HG03378 (cell line): ENCODE measurements around the gene CHD2.
"Not testable (repeated sequence)": the region's sequence is repeated elsewhere in the genome, so short reads cannot be mapped to it uniquely, and the experiment has no call there.

Experiments used
- ATAC-seq: cut with Tn5 transposase; IDR thresholded peaks from one replicate; pipeline ENCODE4 v1.9.1; 2021; ENCODE audit warnings: mild to moderate bottlenecking, moderate library complexity; ENCODE audit not compliant: unreplicated experiment

The CHD2 gene

DNA sequence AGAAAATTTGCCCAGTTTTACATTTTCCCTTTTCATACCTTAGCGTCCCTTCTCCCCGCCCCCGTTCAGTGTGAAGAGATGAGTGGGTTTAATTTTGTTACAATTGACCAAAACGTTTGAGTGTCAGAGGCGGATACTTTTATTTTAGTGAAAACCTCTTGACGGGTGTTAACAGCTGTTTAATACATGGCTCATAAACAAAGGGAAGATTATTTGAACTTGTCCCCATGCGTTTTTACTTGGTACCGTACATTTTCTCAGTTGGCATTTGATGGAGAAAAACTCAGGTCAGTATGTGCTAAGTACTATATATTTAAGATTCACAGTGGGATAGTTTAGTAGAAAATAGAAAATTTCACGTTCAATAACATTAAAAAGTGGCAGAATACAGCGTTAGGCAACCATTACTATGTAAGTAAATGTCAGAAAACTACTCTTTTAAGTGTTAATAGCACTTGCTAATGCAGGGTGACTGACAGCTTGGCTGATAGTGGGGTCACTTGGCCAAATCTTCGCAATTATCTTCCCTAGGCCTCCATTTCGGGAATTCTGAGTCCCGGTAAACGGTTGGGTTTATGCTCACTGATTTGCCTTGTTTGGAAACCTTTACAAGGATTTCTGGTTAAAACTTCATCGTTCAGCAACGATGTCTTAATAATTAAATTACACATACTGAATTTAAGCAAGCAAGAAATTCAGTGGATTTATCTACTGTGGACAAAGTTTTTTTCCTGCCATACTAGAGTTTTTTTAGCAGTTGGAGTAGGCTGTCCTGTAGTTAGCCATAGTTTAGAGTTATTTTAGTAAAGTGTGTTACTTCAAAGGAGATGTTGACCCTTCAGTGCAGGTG is 4.8 kb downstream of the CHD2 start:
- ATAC-seq: no peak

DNA sequence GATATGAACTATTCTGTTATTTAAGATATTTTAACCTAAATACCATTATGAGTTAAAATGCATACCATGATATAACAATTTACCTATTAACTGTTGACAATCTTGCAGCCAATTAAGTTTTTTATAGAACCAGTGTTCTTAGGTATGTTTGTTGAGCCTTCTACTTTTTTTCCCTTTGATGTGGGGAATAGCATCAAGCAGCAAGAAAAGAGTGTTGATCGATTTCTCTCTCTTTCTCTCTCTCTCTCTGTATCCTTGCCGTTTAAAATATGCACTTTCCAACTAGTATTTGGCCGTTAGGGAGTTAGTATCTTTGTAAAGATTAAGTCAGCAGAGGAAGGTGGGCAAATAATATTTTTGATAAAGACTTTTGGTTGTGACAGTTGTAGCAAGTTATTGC is 5.9 kb downstream of the CHD2 start:
- no peak for ATAC-seq

DNA sequence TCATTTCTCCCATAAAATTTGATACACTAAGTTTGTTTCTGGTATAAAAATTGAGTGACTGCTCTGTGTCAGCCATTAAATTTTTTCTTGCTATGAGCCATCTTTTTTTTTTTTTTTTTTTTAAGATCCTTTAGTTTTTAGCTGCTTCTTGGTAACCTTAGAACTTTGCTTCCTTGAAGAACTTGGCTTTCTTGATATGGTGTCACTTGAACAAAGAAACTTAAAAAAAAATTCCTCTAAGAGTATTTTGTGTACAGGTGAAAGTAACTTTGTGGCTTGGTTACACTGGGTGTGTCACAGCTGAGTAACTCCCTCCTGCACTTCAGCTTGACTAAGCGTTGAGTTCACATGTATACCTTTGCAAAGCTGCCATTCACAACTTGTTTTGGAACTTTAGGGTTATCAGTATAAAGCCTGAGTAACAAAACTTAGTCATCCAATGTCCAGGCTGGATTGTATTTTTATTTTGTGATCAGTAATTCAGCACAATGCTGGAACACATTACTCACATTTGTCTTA is 6.5 kb downstream of the CHD2 start:
- ATAC-seq: peak; percentile 49

DNA sequence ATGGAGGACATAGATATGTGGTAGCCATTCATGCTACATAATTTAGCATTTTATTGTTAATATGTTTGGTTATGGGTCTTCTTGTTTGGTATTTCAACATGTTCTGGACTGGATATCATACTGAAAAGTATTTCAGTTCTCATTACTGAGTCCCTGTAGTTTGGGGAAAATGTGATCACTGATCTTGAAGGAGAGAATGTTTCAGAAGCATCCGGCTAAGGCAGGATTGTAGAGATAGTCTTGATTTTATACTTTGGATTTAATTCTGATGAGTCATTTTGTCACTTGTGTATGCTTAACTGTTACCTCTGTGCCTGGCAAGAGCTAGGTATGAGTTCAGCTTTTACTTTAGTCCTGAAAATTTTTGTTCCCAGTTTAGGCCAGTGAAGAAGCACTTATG is 7.1 kb downstream of the CHD2 start:
- no peak for ATAC-seq

DNA sequence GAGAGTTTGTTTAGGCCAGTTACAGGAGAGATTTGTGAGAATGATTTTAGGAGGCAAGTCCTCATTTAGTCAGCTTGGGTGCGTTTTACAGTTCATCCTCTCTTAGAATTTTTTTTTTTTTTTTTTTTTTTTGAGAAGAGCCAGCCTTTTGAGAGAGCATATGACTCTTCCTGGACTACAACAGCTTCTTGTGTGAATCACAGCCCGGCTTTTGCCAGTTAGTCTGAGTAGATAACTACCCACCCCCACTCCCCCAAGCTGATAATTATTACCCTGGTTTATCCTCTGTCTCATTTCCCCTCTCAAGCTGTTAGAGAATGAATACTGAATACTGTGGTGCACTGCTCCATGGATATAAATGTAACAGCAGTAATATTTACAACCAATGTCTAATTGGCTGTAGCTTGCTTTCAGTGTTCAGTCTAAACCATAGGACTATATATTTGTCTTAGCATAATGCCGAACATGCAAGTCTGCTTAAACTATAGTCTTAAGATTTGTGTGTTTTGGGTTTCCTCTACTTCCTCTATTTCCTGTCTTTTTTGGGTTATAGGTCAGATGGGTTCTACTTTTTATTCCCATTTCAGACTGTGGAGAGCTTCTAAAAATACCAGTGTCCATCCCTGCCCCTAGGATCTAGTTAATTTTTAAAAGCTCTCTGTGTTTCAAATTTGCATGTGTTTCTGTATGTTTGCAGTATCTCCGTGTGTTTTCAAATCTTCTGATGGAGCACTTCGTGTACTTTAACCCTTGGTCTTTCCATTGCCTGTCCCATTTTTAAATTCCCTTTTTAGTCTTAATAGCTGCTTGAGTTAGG is 8.0 kb downstream of the CHD2 start:
- no peak for ATAC-seq

DNA sequence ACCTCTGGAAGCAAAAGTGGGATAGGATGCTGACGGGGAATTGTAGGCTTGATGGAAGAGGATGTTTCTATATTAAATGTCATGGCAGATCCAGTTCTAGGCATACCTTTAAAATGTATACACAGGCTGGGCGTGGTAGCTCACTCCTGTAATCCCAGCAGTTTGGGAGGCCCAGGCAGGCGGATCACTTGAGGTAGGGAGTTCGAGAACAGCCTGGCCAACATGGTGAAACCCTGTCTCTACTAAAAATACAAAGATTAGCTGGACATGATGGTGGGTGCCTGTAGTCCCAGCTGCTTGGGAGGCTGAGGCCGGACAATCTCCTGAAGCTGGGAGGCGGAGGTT is 8.6 kb downstream of the CHD2 start:
- ATAC-seq: no peak

DNA sequence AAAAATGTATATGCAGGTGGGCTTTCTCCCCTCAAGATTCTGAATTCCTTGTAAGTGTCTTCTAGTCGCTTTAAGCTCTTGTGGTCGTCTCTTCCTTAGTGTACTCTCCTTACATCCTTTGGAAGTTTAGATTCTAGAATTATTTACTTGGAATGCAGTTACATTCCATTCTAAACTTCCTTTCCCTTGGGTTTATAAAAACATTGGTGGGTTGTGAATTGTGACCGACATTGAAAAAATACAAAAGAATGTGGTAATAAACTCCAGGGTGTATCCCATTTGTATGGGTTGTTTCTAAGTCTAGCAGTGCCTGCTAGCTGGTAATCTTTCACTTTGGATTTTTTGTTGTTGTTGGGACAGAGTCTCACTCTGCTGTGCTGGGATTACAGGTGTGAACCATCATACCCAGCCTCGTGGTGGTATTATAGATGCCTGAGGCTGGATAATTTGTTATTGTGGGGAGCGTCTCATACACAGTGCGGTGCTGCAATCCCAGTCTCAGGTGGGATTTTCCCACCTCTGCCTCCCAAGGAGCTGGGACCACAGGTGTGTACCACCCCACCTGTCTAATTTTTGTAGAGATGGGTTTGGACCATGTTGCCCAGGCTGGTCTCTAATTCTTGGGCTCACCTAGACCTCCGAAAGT is 9.1 kb downstream of the CHD2 start:
- no peak for ATAC-seq

DNA sequence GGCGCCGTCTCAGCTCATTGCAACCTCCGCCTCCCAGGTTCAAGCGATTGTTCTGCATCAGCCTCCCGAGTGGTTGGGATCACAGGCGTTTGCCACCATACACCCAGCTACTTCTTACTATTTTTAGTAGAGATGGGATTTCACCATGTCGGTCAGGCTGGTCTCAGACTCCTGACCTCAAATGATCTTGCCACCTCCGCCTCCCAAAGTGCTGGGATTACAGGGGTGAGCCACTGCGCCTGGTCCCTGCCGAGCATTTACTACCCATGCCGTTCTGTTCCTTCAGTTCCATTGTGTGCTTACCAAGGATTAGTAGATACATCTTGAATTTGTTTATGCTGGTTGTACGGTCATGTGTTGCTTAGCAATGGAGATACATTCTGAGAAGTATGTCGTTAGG is 10.3 kb downstream of the CHD2 start:
- ATAC-seq: no peak

DNA sequence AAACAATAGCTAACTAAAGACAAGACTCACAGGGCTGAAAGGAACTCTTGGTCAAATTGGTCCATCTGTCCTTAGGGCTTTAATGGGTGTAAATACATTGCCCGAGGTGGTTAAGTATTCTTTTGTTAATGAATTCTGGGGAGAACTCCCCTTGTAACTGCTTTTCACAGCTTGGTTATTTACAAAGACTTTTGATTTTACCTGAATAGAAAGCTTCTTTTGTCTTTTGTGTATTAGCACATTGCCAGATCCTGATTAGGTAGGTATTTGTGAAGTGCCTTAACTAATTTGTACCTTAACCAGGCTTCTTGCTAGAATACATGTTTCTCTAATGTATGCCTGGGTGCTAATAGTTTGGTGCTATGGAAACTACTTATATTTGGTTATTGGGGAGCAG is 14.0 kb downstream of the CHD2 start:
- ATAC-seq: no peak

DNA sequence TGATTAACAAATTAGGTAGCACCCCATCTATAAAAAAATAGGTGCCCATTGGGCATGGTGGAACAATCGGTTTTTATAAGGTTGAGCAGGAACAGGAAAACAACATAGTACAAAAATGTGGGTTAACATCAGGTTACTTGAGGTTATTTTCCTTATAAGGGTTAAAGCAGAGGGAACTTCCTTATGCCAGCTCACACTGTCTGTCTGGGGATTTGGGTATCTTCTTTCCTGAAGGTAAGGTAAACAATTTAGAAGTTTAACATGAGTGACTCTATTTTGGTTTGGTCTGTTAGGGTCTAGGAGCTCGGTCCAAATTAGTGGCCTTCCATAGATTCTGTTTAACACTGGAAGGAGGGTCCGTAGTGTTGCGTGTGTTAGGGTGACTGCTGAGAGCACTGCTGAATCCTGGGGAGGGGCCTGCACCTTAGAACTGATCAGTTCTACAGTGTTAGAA is 14.7 kb downstream of the CHD2 start:
- ATAC-seq: peak; percentile 51

DNA sequence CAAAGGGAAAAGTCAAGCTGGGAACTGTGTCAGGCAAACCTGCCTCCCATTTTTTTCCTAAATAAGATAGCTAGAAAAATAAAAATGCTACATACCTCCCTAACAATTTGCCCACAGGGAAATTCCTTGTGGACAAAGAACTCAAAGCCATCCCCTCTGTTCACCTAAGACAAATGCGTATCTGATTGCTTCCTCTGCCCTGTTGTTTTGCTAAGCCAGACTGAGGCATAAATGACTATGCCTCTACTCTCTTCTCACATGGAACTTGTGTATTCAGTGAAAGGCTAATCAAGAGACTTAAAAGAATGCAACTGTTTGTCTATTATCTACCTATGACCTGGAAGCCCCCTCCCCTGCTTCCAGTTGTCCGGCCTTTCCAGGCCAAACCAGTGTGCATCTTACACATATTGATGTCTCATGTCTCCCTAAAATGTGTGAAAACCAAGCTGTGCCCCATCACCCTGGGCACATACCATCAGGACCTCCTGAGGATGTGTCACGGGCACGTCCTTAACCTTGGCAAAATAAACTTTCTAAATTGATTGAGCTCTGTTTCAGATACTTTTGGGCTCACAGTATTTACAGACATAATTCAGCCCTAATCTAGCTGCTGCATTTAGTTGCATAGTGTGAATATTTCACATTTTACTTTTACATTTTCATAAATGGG is 15.8 kb downstream of the CHD2 start:
- no peak for ATAC-seq

DNA sequence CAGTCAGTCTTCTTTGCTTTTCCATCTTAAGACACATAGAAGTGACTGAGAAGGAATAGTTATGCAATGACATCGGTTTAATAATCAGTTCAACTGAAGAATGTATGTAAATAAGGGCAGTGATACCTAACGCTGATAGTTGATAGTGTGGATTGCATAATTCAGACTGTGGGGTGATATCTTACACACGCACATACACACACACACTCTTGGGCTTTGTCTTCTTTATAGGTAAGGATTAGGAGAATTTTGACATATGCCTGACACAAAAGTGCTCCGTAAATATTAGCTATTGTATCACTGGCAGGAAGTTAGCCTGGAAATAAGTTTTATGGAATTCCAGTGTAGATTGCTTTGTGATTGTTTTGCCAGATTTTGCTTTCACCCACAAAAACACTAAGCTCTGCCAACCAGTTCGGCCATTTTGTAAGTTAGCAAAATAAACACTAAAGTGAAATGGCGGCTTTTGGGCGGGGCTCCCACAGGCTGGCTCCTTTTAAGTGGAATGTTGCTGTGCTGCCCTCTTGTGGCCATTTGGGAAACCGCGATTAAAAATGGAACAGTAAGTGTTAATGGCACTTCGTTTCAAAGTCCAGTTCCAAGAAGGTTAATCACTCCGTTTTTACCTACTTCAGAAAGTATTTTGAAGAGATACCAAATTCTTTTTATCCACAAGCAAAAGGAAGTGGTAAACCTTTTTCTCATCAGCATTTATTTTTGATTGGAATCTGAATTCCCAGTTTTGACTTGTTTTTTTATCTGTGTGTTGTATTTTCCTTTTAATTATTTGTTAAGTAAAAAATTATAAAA is 17.7 kb downstream of the CHD2 start:
- peak; percentile 49 for ATAC-seq

DNA sequence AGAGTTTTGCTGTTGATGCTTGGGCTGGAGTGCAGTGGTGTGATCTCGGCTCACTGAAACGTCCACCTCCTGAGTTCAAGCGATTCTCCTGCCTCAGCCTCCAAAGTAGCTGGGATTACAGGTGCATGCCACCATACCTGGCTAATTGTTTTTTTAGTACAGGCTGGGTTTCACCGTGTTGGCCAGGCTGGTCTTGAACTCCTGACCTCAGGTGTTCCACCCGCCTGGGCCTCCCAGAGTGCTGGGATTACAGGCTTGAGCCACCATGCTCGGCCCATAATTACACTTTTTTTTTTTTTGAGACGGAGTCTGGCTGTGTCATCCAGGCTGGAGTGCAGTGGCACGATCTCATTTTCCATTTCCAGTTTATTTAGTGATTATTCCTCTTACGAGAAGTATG is 18.8 kb downstream of the CHD2 start:
- ATAC-seq: not testable (repeated sequence)

DNA sequence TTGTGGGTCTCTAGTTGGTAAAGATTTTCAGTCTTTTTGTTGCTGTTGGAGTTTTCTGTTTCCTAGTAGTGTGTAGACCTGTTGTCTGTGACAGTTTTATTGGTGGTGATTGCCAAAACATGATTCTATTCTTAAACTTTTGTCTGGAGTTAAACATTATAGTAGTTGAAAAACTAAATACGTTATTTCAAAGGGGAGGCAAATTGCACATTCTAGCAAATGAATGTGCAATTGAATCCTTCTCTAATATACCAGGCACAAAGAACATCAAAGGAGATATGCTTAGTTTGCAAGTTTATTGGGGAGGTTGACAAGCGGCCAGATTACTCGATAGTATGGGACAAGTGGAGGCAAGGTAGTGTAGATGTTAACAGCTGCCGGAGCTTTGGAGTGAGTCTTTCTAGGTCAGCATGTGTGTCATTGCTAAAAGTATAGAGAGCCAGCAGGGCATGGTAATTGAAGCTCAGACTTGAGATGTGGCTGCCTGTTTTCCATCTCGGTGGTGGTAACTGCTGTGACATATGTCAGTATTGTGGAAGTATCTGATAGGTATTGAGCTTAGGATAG is 20.6 kb downstream of the CHD2 start:
- ATAC-seq: no peak

DNA sequence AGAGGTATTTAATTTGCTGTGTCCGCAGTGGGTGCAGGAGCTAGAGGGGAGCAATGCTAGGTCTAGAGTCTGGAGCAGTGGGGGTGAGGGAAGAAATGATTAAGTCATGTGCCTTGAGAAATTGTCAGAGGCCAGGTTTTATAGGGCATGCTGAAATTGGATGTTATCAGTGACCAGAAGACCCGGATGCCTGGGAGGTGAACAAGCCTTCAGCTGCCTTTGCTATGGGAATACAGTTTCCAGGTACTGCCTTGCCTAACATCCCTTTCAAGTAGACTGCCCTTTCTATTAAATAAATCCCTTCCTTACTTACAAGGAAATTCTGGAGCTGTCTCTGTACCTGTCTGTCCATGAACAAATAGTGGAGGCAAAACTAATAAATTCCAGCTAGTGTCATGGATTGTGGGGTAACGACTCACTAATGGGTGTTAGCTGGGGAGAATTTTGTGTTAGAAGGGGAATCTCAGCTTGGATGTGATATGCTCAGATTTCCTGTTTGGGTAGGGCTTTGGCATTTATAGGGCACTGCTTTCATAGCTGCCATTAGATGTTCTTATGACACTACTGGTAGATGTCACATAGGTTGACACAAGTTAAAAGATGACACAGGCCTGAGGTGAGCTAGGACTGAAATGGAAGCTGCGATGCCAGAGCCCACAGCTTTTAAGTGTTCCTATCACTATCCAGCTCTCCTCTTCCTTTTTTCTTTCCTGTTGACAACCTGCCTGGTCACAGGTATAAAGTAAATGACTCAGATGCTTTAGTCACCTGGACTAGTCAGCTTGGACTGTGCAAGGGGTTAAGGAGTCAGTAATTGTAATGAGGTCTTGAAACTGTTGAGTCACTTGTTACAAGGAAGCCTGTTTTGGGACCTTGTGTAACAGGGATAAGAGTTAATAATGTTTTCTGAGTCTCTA is 21.3 kb downstream of the CHD2 start:
- ATAC-seq: no peak

DNA sequence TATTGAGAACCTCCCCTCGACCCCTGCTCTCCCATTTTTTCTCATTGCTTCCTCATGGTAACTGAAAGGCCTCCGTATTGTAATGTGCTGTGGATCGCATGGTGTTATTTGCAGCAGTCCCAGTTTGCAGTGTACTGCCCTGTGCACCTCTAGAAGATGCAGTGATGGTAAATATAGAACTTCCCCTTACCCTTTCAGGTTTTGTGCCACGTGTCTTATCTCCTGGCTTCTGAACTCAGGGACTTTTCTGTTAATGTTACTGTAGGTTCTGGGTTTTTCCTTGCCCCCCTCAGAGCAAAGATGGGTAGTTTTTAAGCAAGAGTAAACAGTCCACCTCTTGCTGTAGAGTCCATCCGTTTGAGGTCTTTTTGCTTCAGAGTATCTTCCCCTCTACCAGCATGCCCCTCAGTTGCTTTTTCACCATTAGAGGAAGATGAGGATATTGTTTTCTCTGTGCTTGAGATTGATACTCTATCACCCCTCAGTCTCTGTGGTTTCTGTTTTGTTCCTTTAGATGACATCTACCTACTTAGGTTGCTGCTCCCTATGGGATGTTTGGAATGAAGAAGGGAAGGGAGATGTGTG is 22.4 kb downstream of the CHD2 start:
- ATAC-seq: peak; percentile 52

DNA sequence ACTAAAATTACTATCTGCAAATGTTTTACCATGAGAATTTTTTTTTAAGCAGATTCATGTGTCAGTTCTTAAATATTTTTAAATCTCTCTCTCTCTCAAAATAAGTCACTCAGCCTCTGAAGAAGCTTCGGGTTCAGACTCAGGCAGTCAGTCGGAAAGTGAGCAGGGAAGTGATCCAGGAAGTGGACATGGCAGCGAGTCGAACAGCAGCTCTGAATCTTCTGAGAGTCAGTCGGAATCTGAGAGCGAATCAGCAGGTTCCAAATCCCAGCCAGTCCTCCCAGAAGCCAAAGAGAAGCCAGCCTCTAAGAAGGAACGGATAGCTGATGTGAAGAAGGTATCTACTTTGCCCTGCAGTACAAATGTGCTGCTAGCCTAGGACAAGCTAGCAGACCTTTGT is 24.1 kb downstream of the CHD2 start:
- ATAC-seq: no peak

DNA sequence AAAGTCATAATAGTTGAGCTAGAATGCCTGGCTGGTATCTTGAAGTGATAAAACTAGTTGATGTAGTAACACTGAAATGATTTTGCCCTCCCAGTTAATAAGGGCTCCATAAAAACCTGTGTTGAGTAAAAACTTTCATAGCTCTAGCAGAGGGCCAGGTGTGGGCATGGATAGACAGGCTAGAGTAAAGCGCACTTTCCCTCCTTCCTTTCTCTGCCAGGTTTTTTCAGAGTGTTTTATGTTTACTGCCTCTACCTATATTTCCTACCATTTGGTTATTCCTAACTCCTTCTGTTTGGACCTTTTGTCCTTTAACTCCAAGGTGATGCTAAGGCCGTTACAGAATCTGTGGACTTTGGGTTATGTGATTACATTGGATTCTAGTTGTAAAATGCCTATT is 25.3 kb downstream of the CHD2 start:
- no peak for ATAC-seq
